HG02970 (cell line): ENCODE results near the gene SRGAP2B.
A peak's percentile ranks its signal among the peaks of the same experiment; 100 is the strongest.
"Not testable (repeated sequence)": the region's sequence is repeated elsewhere in the genome, so short reads cannot be mapped to it uniquely, and the experiment has no call there.

Experiments used
- ATAC-seq: cut with Tn5 transposase; IDR thresholded peaks from one replicate; pipeline ENCODE4 v1.9.1; 2021; ENCODE audit warnings: mild to moderate bottlenecking, moderate library complexity, moderate number of reproducible peaks; ENCODE audit not compliant: unreplicated experiment, low FRiP score

Gene SRGAP2B

GRCh38 chr1:145093517-145094149, 1.5 kb downstream of the SRGAP2B start:
- not testable (repeated sequence) for ATAC-seq

- not testable (repeated sequence) for ATAC-seq
Measured at GRCh38 chr1:145082483-145083255, 12.5 kb downstream of the SRGAP2B start.

GRCh38 chr1:145080193-145080592, 14.9 kb downstream of the SRGAP2B start:
- not testable (repeated sequence) for ATAC-seq

DNA sequence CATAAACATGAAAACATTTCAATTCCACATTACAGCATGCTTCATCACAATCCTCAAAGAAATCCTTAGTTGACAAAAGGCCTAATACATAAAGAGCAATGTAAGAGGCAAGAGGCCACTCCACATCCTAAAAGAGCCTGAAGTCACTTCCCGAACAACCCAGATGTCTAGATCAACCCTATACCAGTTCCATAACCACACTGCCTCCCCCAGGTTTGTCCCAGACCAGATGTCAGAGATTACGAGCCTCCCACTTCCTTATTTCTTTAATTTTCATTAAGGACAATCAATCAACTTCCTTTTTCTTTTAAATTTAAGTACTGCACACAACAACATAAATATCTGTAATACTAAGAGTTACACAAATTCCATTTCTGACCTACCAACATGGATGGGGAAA, 15.4 kb downstream of the SRGAP2B start:
- not testable (repeated sequence) for ATAC-seq

- ATAC-seq: not testable (repeated sequence)
Measured at GRCh38 chr1:145078787-145079370, 16.2 kb downstream of the SRGAP2B start.

GRCh38 chr1:145077872-145078786, 17.0 kb downstream of the SRGAP2B start:
- ATAC-seq: not testable (repeated sequence)

DNA sequence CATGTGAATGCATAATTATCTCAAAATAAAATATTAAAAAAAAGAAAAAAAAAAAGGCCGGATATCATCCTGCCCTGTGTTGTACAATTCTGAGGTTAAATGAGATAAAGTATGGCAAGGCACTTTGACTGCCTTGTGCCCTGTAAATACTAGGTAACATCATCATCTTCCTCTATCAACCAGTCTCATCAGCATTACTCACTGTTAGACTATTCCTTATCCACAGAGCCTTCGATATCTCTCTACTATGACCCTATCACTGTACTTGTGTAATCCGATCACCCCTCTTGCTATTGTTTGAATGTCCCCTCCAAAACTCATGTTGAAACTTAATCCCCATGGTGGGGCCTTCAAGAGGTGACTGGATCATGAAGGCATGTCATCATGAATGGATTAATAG, 18.3 kb downstream of the SRGAP2B start:
- ATAC-seq: not testable (repeated sequence)

DNA sequence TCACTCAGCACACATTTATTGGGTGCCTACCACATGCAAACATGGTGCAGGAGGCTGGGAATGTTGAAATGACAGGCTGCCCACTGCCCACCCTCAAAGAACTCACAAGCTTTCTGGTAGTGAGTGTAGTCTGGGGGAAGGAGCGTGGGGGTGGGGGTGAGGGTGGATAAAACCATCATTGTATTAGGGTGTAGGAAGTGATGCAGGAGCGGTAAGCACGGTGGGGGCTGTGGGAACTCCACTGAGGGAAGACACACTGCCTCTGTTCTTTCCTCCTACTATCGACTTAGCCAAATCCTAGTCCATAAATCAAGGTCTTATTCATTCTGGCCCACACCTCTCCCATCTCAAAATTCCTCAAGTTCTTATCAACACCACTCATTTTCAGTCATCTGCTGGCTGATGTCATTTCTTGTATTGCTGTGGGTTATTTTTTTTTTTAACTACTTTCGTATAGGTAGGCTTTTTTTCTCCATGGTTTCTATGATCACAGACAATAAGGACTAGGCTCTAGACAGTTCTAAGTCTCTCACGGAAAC, 21.0 kb downstream of the SRGAP2B start:
- ATAC-seq: not testable (repeated sequence)

GRCh38 chr1:145071569-145071968, 23.6 kb downstream of the SRGAP2B start:
- not testable (repeated sequence) for ATAC-seq

DNA sequence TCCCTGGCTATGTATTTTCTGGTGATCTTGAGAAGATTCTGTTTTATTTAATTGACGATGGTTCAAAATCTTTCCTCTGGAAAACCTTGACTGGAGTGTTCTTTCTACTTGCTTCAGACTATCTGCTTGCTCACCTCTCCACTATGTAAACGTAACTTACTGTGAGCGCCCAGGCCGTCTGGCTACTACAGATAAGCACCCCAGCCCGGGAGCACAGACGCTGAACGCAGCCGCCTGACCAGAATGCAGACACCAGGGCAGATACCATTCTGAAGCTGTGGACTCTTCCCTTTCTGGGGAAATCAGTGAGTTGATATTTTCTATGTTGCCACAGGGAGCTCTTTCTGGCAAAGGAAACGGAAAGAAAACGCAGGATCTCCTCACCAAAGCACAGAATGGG, 28.6 kb downstream of the SRGAP2B start:
- ATAC-seq: not testable (repeated sequence)

DNA sequence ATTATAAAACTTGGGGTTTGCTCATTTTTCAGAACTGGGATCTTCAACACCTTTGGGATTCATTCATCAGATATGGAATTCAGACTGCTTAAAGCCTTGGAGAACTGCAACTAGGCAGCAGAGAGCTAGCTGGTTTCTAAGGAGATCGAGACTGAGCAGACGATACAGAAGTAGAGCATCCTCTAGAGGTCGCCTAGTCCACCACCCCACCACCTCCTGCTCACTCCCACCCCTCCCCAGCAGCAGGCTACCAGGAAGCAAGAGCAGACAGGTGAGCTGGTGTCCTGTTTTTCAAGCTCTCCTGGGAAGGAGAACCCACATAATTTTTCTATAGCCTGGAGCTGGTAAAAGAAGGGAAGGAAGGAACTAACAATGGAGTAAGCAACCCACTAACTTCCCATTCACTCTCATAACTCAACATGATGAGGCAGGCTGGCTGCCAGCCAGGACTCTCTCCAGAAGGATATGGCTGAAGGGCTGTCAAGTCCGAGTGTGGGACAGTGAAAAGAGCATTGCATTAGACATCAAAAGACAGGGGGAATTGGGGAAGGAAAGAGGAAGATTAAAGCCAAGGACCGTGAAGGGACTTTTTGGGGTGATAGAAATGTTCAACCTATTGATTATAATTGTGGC, 29.8 kb downstream of the SRGAP2B start:
- ATAC-seq: not testable (repeated sequence)

DNA sequence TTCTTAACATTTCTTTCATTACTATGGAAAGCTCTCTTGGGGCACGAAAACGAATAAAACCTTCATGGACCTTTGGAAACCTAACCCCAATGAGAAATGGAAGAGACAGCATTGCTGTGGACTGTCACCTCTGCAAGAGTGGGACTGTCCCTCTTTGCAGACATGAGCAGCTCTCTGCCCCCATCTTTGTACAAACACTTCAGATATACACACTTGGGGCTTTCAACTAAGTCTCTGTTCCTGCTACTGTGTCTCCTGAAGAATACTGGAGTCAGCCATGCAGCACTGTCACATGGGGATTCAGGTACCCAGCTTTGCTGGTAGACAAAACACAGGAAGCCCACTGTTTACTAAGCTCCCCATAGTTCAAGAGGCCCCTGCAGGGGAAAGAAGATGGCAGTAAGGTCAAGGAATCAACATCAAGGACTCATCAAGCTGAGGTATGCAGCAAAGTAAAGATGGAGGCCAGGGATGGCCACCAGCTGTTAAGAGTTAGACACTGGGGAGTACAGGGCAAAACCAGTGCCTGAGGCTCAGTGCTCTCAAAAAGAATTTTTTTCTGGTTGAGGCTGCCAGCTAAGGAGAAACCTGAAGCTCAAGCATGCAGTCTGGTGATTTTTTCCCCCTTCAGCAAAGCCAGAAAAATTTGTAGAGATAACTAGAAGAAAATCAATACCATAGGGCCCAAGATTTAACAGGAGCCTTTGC, 31.0 kb downstream of the SRGAP2B start:
- not testable (repeated sequence) for ATAC-seq

DNA sequence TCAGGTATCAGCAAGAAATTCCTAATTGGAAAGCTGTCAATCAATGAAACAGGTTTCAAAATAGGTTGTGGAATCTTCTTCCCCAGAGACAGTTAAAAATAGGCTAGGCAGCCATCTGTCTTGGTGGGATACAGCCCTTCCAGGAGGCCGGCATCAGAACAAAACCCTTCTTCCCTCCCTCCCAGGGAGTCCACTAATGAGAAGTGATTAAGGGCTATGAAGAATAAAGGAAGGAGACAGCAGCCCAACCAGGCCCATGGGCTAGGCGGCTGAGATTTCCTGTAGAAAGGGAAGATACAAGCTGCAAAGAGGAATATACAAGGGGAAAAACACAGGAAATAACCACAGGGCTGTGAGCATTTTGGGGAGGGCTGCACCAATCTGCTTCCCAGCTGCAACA, 31.8 kb downstream of the SRGAP2B start:
- not testable (repeated sequence) for ATAC-seq

DNA sequence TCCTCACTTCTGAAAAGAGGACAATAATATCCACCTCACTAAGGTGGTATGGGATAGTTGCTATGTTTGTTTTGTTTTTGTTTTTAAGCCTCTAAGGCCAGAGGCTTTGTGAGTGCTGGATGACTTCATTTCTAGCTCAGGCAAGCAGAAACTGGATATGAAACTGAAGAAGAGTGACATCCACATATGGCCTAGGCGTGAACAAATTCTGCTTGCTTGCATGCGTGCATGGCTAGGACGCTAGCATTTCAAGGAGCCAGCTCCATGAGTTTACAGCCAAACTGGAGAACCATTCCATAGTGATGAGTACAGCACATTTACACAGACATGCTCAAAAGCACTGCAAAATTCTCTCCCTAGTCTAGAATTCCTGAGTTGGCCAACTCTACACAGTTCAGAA, 36.9 kb downstream of the SRGAP2B start:
- ATAC-seq: peak; percentile 52

DNA sequence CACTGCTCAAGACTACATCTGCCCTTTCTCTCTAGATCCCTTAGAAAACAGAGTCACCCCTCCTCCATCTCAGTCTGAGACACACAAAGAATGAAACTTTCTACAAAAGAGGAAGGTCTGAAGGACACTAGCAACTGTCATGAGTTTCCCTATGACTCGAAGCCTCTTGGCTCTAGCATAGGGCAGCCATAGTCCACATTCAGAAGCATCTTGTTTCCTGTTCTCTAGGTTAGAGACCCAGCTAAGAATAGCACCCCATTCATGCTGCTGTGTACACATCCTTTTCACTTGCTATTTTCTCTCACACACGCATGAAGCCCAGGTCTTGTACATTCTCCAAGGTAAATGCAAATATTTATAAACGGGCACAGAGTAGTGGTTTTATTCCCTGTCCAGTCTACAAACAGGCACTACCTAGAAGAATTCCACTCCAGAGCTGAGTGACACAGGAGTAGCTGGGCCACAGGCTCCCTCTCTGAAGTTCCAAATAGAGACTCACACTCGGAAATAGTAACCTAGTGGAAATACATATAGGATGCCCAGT, 39.8 kb downstream of the SRGAP2B start:
- ATAC-seq: peak; percentile 94

DNA sequence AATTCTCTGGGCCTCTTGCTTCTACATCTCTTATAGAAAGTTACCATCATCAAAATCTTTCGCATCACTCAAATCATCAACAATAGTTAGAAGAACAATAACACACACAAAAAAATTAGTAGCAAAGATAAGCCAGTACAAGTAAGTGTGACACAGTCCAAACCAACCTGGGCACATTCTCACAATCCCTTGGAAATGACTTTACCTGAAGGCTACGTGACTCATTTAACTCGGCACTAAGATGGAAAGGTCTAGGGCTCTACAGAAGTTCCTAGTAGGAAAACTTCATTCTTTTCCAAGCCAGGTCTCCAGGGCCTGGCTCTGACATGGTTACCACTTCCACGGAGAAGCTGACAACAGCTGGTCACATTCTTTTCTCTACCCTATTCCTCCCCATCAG, 41.7 kb downstream of the SRGAP2B start:
- not testable (repeated sequence) for ATAC-seq

DNA sequence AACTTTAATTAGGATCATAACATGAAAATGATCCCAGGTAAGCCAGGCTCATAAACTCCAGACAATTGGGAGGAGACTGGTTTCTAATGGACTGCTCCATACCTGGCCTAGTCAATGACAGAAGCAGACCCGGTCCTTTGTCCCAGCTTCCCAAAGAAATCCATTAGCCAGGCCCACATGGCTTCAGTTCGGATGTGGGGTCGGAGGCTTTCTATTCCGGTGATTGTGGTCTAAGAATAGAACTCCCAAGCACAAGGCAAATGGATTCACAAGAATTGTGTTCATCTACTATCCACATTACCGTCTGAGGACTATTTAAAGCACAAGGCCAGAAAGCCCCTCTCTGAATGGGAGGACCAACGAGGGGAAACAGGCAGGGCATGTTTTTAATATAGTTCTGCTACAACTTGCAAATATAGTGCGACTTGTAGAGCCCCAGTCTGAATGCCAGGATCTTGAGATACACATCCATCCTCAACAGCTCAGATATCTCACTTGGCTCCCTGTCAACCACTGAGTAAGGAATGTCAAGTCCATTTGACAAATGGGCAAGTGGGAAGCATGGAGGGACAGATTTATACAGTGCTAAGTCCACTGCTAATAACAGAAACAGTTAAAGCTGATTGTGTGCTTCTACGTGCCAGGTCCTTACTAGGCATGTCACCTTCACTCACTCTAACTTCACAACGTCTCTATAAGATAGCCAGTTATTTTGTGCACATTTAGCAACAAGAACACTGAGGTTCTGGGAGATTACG, 42.9 kb downstream of the SRGAP2B start:
- ATAC-seq: not testable (repeated sequence)
